Limb (tissue), 2 donors: Measurements from ENCODE around the gene CD248.
A peak's percentile ranks its signal among the peaks of the same experiment; 100 is the strongest.
"Not testable (repeated sequence)": the region's sequence is repeated elsewhere in the genome, so short reads cannot be mapped to it uniquely, and the experiment has no call there.

Source experiments
- DNase-seq, 2 donors: peaks; one replicate each; pipeline ENCODE4 v3.0.0-alpha.2; 2016; ENCODE audit errors: extremely low spot score in 2 of 2

CD248 gene

DNA sequence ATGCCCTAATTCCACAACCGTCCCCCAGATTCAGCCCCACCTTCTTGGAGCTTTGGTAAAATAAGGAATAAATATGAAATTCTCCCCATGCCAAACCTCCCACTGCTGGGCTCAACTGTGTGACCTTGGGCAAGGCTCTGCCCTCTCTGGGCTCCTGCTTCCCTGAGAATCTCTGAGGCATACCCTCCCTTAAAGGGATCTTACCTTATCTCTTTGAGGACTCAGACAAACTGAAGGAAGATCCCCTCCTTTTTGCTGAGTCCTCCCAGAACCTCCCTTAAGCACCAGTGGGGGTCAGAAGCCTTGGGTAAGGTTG is 2.7 kb downstream of the CD248 start:
- no peak for DNase-seq

DNA sequence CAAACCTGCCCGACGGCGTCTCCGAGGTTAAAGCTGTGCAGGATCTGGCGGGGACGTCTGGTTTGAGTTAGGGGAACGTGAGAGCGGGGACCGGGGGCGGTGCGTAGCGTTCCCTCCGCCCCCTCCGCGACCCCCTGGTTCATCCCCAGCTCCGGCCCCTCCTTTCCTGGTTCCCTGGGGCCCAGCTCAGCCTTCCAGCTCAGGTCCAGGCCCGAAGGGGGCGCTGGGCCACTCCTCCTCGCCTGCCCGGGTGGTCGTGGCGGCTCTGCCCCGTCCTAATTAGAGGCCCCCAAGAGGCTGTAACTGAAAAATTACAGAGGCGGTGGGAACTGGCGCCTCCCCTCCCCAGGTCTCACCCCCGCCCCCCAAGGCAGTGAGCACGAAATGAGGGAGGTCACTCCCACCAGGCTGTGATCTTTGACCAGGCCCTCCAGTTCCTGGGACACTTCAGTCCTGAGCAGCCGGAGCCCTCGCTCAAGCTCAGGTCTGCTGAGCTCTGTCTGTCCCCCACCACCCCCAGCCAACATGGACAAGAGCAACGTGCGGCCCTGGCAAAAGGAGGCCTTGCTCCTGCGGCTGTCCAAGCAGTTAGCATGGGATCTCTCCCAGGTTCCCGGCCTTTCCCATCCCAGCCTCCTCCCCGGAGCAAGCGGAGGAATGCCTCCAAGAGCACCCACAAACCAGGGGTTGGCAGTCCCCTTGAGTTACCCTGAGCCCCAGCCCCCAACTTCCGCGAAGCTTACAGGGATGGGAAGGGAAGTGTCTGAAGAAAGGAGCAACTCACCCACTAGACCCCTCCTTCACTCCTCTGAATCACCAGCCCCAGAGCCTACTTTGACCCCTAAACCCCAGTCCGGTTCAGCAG is 3.3 kb downstream of the CD248 start:
- peak; percentile 84 to 88 for DNase-seq

DNA sequence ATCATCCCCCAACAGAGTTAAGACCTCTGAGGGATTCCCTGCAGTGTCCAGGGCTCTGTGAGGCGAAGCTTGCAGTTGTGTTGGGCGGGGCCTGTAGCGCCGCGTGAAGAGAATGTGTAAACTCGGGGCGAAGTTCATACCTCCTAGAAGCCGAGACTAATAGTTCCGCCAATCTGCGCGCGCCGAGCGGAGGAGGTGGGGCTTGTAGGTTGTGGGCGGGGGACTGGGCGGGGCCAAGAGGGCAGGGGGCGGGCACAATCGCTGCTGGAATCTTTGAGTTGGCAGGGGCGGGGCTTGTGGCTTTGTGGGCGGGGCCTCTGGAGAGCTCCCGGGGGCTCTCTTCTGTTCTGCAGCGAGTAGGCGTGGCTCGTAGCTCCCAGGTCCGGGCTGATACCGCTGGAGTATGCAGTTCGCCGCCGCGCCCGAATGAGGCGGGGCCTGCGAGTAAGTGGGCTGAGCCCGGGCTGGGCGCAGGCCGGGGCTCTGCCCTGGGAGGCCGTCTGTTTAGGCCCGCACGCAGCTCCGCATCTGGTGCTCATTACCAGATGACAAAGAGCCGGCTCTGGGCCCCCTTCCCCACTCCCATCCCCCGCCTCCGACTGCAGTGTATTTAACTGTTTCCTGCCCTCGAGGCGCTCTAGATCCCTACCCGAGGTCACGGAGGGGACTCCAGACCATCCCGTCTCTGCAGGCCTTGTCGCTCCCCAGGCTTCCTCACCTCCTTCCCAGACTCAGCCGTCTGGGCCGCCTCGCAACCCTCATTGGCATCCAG is 4.1 kb downstream of the CD248 start:
- peak; percentile 97 to 100 for DNase-seq

DNA sequence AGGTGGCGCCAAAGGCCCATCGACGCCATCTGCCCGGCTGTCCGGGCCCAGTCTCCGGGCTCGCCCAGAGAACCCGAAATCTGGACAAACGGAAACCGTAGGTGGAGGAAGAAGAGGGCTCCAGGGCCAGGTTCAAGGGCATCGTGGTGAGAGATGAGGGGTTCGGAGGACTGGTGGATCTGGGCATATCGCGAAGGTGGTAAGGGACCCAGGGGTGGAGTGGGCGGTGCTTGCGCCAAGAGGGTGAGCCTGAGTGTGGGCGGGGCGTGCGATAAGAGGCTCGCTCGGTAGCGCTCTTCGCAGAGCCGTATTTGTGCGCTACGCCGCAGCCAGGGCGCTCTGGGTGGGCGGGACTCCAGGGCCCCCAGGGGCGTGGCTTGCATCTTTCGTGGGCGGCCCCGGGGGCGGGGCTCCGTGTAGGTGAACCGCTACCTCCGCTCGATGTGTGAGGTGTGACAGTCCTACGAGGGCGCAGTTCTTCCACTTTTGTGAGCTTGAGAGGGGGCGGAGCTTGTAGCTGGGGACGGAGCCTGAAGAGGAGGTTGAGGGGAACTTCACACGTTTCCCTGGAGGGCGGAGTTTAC is 4.8 kb downstream of the CD248 start:
- peak; percentile 86 to 93 for DNase-seq

DNA sequence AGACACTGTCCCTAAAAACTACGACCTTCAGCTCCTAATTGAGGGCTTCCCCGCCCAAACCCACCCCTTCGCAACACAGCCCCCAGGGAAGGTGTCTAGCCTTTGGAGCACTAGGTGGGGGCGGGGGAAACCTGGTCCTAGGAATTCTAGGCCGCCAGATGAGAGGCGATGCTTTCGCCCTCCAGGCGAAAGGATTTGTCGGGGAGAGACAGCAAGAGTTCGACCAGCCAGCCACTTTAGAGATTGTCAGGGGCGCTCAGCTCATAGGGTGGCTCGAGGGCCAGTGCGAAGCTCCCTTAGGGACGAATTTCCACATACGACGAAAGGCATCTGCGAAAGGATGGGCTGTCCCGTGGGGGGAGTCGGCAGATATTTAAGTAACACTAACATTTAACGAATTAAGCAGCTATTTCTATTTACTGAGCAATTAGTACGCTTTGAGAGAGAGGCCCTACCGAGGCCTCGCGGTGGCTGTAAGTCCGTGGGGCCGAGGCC is 5.3 kb downstream of the CD248 start:
- no peak for DNase-seq

DNA sequence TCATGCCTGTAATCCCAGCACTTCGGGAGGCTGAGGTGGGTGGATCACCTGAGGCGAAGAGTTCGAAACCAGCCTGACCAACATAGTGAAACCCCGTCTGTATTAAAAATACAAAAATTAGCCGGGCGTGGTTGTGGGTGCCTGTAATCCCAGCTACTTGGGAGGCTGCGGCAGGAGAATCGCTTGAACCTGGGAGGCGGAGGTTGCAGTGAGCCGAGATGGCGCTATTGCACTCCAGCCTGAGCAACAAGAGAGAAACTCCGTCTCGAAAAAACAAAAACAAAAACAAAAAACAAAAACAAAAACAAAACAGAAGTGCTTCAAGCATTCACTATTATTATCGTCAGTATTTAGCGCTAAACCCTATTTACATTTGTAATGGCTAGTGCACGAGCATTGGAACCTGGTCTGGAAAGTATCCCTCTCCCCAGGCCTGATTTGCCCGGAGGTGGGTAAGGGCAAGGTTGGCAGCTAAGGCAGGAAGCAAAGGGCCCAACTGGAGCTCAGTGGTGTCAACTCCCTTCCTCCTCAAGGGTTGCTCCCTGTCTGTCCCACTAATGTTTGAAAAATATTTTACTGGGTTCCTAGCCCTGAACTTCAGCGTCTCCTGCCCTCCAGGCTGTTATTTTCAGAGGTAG is 5.9 kb downstream of the CD248 start:
- DNase-seq: not testable (repeated sequence)

DNA sequence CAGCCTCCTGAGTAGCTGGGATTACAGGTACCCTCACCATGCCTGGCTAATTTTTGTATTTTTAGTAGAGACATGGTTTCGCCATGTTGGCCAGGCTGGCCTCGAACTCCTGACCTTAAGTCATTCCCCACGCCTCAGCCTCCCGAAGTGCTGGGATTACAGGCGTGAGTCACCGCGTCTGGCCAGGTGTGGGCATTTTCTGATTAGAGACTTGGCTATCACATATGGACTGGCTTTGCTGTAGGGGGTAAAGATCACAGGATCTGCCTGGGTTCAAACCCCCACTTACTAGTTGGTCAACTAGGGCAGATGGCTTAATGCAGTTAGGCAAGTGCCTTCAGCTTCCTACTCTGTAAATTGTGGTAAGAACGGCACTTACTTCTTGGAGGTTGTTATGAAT is 6.5 kb downstream of the CD248 start:
- no peak for DNase-seq

DNA sequence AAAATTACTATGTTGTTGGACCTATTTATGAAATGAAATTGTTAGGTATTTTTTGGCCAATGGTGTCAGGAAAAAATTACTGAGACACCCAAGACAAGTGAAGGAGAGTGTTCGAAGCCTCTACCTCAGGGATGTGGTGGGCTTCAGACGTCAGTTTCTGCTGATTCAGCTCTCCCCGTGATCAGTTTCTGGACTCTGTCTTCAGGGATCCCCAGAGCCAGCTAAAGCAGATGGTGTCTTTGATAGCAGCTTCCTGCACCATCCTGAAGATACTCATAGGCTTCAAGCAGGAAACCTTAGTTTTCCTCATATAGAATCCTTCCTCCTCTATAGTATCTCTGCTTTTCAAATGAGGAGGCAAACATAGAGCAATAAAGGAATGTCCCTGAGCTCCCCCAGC is 7.4 kb downstream of the CD248 start:
- DNase-seq: no peak

DNA sequence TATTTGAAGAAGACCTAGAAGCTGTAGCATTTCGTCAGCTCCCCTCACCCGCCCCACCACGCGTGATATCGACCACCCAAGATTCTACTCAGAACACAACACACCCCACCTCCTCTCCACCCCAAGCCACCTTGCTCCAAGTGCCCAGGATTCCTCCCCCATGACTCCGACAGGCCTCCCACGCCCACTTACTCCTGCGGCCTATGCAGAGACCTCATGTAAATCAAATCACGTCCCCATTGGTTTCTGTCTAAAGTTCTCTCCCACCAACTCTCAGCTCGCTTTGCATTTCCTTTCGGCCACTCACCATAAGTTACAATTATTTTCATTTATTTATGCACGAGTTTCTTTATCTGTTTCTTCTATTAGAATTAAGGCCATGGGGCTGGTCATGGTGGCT is 14.2 kb downstream of the CD248 start:
- DNase-seq: no peak

DNA sequence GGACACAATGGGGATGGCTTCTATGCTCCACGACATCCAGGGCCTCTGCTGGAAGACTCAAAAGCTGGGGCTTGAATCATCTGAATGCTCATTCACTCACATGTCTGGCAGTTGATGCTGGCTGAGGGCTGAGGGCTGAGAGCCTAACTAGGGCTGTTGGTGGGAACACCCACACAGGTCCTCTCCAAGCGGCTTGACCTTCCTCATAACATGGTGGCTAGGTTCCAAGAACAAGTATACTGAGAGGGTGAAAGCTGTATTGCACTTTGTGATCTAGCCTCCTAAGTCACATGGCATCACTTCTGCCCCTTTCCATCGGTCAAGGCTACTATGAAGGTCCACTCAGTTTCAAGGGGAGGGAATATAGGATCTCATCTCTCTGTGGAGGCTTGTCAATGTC is 17.7 kb downstream of the CD248 start:
- no peak for DNase-seq

DNA sequence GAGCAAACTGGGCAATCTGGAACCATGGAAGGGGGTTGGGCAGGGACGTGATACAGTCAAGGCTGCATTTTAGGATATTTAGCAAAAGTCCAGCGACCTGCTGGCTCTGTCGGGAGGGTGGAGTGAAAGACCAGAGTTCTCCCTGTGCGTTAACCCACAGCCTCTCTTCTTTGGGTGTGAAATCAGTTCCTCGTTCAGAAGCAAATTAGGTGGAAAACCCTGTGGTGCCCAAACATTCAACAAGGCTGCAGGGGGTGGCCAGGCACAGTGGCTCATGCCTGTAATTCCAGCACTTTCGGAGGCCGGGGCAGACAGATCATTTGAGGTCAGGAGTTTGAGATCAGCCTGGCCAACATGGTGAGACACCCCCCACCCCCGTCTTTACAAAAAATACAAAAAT is 19.2 kb downstream of the CD248 start:
- no peak for DNase-seq

DNA sequence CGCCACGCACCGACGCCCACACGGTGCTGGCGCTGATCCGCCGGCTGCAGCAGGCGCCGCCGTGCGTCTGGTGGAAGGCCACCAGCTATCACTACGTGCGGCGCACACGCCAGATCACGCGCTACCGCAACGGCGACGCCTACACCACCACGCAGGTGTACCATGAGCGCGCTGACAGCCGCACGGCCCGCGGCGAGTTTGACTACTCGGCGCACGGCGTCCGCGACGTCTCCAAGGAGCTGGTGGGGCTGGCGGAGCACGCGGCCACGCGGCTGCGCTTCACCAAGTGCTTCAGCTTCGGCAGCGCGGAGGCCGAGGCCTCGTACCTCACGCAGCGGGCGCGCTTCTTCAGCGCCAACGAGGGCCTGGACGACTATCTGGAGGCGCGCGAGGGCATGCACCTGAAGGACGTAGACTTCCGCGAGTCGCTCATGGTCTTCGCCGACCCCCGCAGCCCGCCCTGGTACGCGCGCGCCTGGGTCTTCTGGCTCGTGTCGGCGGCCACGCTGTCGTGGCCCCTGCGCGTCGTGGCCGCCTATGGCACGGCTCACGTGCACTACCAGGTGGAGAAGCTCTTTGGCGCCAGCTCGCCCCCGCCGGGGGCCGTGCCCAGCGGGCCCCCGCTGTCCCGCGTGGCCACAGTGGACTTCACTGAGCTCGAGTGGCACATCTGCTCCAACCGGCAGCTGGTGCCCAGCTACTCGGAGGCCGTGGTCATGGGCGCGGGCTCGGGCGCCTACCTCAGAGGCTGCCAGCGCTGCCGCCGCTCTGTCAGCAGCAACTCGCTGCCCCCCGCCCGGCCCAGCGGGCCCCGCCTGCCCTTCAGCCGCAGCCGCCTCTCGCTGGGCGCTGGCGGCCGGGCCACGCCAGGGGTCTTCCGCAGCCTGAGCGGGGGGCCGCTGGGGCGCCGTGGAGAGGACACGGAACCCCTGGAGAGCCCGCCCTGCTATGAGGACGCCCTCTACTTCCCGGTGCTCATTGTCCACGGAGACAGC is 21.9 kb downstream of the CD248 start:
- DNase-seq: no peak

DNA sequence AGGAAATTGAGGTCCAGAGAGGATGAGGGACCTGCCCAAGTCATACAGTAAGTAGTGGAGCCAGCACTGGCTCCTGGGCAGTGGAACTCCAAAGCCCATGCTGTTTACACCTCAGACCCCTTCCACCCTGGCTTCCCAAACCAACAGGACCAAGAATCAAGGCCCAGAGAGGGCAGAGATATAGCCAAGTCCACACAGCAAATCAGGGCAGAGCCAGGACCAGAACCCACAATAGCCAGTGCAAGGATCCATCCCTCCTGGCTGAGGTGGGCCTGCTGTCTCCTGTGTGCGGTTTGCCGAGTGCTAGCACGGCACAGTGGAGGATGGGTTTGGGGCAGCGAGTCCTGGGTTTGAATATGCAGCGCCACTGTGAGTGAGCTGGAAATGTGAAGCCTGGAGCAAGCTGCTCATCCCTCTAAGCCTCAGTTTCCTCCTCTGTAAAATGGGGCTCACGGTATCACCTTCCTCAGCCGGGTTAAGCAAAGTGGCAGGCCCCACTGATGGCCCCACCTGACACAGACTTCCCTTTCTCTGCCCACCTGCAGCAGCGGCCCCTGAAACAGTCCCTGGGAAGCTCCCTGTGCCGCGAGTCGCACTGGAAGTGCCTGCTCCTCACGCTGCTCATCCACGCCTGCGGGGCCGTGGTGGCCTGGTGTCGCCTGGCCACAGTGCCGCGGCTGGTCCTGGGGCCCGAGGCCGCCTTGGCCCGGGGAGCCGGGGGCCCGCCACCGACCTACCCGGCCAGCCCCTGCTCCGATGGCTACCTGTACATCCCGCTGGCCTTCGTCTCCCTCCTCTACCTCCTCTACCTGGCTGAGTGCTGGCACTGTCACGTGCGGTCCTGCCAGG is 22.8 kb downstream of the CD248 start:
- DNase-seq: no peak

DNA sequence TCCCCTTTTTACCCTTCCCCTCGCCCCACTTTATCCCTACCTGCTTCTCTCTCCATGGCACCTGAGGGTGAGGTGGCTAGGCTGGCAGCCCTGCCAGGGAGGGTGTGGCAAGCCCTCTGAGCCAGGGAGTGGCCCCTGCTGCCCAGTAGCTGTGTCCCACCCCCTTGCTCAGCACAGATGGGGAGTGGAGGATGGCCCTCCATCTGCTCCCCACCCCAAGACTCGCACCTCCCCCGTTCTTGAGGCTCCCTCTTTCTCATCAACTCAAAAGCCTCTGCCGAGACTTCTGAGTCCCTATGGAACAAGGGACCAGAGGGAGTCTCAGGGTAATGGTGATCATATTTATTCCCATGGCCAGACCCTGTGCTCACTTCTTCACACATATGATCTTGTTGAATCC is 23.5 kb downstream of the CD248 start:
- DNase-seq: no peak

DNA sequence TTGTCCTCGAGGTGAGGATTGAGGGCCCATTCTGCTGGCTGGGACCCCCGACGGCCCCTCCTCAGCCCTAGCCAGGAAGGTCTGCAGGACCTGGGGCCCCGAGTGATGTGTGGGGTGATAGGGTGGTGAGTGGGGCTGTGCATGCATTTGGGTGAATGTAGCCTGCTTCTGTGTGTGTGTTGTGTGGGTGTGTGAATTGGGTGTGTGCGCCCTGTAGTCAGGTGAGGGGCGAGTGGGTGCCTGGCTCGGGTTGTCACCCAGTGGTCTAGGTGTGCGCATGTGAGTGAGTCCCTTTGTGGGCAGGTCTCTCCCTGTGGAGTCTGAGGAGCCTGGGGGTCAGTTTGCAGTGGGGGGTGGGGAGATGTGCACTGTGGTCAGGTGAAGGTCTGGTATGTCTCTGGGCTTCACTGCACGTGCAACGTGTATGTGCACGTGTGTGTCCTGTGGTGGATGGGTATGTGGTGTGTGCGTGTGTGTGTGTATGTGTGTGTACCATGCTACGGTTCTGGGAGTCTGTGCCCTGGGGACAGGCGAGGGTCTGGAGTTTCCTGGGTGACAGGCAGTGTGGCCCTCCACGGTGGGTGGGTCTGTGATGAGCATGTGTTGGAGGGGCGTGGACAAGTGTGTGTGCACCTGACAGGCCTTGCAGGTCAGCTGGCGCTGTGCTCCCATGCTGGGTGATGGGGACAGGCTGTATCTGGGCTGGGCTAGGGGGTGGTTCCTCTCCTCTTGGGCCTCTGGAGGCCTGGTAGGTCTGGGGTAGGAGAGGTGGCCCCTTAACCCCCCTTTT is 24.1 kb downstream of the CD248 start:
- DNase-seq: no peak

DNA sequence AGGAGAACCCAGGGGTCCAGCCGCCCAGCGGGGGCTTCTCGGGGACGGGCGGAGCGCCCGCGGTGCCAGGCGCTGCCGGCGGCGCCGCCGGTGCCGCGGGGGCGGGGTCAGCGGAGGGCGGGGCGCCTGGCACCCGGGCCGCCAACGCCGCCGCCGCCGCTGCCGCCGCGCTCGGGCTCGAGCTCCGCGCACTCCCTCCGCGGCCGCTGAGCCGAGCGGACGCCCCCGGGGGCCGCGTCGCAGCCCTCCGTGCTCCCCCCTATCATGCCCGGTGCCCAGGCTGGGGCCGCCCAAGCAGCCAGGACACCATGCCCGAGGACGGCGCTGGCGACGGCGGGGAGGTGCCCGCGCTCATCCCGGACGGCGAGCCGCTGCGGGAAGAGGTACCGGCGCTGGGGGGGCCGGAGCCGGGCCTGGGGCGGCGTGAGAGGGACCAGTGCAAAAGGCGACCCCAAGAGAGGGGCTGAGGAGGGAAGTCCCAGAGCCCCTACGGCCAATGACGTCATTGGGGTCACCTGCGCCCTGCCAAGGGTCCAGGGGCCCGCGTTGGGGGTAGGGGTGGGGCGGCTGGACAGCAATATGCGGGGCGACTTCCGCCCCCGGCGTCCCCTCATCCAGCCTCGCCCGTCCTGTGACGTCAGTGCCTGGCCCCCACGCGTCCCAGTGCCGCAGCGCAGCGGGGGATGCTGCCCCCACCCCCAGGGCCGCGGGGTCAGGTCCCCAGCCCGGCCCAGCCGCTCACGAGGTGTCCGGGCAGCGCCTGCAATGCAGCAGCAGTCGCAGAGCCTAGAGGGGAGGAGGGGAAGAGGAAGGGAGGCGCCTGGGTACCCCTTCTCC is 24.9 kb downstream of the CD248 start, which contains the start of gene TMEM151A:
Gene TMEM151A, plus strand, starts transcription at position 189 of the 837 bp plus-strand sequence. Its CDS starts 120 bp downstream, at position 309.
- no peak for DNase-seq

DNA sequence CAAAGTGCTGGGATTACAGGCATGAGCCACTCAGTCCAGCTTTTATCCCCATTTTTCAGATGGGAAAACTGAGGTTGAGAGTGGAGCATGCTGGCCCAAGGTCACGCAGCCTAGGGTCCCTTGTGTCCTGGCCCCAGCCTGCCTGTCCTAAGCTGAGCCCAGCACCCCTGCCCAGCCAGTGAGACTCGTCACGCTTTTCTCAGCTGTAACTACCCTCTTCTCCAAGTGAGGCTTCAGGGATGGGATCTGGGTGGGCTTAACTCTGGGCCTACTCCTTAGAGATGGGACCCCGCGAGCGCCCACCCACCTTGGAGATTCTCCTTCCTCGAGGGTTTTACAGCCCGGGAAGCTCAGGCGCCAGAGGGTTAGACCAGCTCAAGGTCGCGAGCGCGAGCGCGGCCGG is 25.5 kb downstream of the CD248 start:
- no peak for DNase-seq

DNA sequence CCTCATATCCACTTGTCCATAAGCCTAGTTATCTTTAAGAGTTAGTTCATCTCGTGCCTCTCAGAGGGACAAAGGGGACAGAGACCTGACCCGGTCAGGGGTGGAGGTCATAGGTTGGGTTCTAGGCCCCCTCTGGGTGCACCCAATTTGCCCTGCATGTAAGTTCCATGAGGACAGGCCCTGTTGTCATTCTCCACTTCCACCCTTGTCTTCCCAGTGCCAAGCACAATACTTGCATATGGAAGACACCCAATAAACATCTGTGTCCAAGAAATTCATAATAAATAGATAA is 26.6 kb downstream of the CD248 start:
- no peak for DNase-seq
